GM19455 (cell line): ENCODE measurements around the gene OR8B8.
"Not testable (repeated sequence)": the region's sequence is repeated elsewhere in the genome, so short reads cannot be mapped to it uniquely, and the experiment has no call there.

ENCODE experiments used
- ATAC-seq: cut with Tn5 transposase; IDR thresholded peaks from one replicate; pipeline ENCODE4 v1.9.1; 2021; ENCODE audit not compliant: unreplicated experiment

Gene OR8B8, protein sequence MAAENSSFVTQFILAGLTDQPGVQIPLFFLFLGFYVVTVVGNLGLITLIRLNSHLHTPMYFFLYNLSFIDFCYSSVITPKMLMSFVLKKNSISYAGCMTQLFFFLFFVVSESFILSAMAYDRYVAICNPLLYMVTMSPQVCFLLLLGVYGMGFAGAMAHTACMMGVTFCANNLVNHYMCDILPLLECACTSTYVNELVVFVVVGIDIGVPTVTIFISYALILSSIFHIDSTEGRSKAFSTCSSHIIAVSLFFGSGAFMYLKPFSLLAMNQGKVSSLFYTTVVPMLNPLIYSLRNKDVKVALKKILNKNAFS

DNA sequence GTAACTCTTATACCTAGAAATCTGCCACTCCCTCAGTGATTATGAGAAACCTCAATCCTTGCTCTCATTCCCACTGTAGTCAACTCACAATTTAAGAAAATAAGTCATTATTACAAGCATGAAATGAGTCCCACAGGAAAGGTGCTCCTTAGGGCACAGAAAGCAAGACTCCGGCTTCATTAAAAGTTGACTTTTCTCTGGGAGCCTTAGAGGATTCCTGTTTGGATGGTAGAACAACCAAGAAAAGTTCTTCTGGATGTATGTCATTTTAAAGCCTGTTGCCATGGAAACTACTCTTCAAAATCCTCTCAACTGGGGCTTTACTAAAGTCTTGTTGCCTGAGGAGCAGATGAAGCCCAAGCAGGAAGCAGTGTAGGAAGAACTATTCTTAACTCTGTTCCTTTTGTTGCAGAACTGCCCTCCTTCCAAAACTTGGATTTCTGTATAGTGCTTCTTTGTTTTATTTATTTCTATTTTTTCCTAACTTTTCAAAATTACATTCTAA is at the start of gene OR8B8:
Gene OR8B8, minus strand, starts transcription at position 51 of the 505 bp plus-strand sequence. CDS start 4,611 bp downstream, outside the sequence.
- no peak for ATAC-seq

DNA sequence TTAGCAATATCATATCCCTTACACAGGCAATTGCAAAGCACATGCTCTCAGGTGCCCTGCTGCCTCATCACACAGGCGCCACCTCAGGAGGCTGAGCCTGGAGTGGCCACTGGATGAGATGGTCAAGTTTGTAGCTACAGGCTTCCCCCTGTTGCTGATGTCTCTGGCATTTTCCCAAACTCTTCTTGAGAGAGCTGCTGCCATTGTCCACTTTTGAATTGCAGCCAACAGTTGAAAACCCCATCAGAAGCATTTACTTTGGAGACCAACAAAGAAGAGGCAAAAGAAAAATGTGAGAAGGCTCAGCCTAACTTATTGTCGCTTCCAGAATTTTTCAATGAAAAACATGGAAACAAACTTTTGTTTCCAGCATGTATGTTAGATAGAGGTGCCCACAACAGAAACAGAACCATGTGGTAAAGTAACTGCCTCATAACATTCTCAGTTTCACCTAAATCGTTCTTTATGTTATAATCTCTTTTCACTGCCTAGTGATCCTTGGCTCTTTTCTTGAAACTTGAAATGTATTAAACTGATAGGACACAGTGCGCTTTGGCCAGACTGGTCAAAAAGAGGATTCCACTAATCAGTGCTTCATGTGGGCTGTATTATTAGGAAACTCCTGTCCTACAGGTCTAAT is 47.6 kb upstream of the OR8B8 start:
- no peak for ATAC-seq

DNA sequence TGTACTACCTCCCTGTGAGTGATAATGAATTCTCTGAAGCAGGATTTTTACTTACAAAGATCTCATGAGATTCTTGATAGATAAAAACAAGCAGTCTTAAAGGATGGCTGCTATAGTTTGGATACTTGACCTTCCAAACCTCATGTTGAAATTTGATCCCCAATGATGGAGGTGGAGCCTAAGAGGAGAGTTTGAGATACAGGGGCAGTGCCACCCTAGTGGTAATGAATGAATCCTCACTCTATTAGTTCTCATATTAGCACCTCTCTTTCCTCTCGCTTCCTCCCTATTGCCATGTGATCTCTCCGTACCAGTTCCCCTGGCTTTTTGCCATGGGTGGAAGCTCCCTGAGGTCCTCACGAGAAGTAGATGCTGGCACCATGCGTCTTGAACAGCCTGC is 37.9 kb upstream of the OR8B8 start:
- ATAC-seq = no peak

DNA sequence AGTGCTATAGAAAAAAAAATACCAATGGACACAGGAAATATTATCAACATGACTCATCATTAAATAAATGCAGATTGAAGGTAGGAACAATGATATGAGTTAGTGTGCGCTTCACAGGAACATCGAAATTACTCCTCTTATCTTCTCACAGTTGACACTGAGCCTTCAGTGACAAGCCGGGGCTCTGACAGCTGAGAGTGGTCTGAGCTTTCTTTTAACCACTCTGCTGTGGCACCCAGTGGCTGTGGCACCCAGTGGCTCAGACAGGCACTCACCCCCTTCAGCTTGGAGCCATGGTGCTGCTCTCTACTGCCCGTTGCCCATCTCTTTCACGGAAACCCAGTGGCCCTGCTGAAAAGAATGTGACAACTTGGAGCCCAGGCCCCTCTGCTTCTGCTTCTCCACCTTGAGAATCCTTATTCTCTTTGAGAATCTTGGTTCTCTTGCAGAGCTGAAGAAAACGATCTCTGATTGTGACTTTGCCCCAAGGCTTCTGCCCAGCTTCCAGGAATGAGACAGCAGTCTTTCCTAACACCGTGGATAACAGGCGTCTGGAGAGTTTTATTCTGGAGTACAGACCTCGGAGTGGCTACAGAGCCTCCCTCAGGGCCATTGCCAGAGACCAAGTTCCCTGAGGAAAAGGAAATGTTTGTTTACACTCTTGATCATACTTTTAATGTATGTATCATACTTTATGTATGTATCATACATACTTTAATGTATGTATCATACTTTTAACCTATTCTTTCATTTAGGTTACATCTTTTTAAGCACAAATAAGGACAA is 37.1 kb upstream of the OR8B8 start:
- no peak for ATAC-seq

DNA sequence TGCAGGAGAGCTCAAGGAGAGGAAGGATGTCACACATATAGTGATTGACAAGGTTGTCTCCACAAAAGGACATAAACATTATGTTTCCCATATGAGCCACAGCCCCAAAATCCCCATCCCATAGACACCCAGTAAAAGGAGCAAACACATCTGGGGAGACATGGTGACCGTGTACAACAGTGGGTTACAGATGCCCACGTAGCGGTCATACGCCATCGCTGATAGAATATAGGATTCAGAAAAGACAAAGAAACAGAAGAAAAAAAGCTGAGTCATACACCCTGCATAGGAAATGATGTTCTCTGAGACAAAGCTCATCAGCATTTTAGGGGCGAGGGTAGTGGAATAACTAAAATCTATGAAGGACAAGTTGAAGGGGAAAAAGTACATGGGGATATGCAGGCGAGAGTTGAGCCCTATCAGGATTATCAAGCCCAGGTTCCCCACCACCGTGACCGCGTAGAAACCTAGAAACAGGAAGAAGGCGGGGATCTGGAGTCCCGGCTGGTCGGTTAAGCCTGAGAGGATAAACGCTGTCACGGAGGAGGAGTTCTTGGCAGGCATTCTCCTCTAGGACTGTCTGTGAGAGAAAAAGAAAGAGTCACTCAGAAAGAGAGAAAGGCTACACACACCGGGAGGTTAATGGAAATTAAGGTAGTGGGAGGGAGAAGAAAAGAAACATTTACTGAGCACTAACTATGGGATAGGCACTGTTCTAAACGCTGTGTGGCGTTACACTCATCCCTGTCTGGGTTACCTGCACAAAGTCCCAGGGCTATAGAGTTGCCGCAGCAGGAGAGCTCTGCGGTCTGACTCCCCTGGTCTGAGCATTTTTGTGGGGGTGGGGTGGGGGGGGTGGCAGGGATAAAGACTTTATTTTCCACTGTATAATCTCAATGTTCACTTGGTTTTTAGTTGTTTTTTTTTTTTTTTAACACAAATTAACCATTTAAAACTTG is 36.1 kb upstream of the OR8B8 start:
- ATAC-seq = no peak

DNA sequence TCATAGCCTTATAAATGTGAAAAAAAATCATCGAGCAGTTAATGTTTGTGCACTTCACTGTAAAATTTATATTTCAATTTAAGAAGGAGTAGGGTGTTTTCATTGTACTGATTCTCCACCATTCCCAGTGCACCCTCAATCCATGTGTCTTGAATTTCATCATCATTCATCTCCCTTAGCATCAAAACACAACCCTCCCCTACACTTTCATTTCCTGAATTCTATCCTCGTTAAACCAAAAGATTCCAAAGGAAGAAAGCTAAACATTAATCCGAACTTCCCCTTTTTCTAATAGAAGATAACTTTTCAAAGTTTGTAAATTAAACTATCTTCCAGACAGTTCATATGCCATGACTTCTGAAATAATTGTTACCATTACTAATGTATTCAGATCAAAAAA is 34.1 kb upstream of the OR8B8 start:
- no peak for ATAC-seq

DNA sequence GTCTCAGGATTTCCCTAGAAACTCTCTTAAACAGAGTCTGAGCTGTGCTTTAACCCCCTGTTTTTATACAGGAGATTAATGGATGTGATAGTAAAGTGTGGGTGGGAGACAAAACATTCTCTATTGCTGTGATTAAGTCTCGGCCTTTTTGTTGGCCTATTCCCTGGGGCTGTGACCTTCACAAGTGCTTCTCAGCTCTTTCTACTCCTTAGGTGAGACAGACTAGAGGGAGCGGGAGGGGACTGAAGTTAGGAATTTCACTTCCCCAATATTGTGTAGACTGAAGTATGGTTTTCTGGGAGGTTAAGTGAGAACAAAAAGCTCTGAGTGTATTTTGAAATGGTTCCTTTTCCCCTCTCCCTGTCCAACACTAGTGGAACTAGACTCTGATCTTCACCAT is 29.8 kb upstream of the OR8B8 start:
- no peak for ATAC-seq

DNA sequence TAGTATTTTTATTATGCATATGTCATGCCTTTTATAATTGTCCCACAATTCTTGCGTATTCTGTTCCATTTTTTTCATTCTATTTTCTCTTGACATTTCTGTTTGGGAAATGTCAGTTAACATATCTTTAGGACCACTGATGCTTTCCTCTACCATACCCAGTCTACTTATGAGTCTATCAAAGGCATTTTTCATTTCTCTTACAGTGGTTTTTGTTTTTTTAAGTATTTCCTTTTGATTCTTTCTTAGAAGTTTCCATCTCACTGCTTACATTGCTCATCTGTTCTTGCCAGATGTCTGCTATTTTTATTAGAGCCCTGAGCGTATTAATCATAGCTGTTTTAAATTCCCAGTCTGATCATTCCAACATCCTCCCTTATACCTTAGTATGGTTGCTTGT is 29.3 kb upstream of the OR8B8 start:
- no peak for ATAC-seq

DNA sequence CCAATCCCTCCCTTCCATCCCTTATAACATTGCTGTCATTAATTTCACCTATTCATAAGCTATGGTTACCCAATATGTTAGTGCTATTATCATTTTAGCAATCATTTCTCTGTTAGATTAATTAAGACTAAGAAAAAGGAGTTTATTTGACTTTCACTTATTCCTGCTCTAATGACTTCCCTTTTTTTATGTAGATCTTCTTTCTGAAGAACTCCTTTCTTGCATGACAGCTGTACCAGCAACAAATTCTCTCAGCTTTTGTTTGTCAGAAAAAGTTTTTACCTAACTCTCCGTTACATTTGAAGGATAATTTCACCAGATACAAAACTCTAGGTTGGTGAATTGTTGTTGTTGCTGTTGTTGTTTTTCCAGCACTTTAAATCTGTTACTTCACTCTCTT is 28.6 kb upstream of the OR8B8 start:
- no peak for ATAC-seq

DNA sequence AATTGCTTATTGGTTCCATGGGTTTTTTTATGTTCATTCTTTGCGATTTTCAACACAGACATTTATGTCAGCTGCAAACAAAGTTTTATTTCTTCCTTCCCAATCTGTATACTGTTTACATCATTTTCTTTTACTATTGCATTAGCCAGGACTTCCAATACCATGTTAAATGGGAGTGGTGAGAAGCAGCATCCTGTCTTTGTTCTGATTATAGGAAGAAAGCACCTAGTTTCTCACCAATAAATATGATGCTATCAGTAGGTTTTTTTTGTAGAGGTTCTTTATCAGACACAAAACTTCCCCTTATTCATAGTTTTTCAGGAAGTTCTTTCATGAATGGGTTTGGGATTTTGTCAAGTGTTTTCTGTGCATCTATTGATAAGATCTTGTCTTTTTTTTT is 28.0 kb upstream of the OR8B8 start:
- ATAC-seq = no peak

DNA sequence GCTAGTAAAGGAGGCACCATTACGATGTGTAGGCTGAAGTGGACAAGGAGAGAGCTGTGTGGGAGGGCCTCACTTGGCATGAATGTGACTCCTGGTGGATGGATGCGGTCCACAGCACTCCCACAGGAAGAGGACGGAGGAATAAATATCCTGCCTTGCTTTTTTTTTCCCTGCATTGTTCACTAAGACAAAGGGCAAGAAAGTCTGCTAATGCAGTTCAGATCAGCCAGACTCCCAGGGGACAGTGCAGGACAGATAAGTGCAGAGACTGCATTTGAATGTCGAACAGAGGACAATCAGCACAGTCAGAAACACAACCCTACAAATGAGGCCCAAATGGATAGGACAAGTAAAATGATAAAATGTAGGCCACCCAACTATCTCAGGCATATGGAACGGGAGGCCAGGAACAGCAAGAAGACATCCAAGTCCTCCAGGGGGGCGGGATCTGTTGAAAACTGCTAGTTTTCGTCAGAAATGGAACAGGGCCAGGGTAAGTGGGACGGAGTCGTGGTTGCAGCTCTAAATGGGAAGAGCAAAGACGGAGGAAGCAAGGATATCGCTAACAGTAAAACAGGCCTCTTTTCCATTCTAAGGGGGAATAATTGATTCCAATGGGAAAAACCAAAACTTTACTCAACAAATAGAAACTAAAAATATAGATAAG is 25.2 kb upstream of the OR8B8 start:
- ATAC-seq = no peak

DNA sequence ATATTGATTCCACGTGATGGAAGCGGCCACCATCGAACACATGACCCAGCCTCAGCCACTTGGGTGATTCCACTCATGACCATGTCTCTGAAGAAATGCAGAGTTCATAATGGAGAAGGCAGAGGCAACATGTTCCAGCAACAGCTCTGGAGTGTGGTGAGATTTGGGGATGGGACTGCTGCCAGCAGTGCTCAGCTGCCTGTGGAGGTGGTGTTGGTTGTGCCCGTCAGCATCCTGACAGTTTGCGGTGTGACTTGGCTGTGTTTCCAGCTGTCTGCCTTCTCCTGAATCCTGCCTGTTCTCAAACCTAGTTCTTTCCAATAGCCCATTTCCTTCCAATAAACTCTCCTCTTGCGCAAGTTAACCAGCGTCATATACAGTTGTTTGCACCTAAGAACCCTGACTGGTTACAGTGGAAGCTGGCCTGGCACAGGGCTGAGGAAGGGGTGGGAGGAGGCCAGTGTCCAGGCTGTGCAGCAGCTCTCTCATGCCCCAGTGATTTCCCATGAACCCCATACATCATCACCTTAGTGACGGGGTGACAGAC is 22.0 kb upstream of the OR8B8 start:
- ATAC-seq = no peak

DNA sequence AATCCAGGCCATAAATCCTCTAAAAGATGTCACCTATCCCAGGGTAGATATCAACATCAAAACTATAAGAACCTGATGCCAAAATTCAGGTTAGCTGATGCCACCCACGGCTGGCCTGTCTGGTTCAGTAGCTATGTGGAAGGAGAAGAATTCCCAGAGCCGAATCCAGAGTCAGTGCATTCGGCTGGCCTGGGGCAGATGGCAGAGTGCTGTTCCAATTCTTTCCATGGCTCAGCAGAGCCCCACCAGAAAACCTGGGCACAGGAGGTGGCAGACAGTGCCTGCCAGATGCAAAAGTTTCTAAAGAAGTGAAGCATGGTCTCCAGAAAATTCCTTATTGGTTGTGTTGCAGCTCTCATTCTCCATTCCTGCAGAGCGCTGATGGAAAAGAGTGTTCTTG is 19.9 kb upstream of the OR8B8 start:
- no peak for ATAC-seq

DNA sequence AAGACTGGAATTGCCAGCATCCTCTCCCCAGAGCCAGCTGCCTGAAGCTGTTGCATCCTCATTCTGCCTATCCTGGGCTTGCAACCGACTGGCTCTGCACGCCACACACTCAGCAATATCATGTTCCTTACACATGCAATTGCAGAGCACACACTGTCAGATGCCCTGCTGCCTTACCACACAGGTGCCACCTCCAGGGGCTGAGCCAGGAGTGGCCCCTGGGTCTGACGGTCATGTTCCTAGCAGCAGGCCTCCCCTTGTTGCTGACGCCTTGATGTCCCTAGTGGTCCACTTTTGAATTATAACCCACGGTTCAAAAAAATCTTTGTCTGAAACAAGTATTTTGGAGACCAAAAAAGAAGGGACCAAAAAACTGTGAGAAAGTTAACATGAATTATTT is 18.5 kb upstream of the OR8B8 start:
- ATAC-seq = no peak

DNA sequence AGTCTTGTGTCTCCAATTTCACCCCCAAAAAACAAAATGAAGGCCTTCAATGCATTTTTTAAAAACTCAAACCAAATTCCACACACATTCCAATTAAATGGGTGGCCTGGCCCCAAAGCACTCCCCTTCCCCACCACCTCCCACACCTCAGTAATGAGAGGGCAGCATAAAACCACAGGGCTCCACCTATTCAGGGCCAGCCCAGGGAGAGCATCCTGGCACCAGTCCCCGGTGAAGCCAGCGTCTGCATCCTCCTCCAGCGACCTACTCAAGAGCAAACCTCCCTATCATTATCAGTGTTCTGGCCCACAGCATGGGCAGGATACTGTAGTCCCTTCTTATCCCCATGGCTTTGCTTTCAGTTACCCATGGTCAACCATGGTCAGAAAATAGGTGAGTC is 17.8 kb upstream of the OR8B8 start:
- ATAC-seq = no peak

DNA sequence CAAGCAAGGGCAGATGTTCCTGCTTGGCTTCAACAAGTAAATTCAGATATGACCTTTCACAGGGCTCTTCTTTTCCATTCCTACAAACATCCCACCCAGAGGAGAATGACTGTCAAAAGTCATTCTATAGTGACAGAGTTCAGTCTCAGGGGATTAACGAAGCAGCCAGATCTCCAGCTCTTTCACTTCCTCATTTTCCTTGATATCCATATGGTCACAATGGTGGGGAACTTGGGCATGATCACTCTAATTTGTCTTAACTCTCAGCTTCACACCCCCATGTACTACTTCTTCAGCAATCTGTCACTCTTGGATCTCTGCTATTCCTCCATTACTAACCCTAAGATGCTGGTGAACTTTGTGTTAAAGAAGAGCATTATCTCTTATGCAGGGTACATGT is 15.0 kb upstream of the OR8B8 start:
- no peak for ATAC-seq

DNA sequence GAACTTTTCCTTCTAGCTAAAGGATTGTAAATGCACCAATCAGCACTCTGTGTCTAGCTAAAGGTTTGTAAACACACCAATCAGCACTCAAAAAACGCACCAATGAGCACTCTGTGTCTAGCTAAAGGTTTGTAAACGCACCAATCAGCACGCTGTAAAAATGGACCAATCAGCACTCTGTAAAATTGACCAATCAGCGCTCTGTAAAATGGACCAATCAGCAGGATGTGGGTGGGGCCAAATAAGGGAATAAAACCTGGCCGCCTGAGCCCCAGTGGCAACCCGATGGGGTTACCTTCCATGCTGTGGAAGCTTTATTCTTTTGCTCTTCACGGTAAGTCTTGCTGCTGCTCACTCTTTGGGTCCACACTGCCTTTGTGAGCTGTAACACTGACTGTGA is 13.9 kb upstream of the OR8B8 start:
- not testable (repeated sequence) for ATAC-seq

DNA sequence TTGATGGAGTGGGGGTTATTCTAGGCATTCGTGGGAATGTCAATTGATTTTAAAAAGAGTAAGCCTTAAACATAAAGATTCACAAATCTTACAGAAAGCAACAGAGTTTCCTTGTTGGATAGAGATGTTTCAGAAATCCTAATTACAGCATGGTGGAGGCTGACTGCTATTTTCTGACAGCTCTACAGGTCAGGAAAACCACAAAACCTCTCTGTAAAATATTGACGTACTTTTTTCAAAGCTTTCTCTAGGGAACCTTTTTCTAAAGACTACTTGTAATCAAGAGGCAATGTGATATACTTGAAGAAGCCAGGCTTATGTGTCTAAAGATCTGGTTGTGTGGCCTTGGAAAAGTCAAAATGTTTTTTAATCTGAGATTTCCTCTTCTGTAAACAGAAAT is 9.1 kb upstream of the OR8B8 start:
- no peak for ATAC-seq

DNA sequence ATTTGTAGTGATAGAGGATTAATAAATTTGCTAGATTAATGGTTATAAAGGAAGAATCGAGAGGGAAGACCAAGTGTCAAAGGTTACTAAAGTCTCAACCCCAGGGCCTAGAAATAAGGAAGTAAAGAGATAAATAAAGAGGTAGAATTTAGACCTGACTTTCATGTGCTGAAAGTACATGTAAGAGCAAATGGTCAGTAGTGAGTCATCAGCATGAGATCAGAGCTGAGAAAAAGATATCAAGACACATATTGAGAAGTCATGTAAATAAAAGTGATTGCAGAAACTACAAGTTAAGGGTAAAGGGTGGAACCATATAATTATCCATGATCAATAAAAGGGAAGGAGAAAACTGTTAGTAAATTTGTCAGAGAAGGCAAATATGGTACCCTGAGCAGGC is 1.4 kb upstream of the OR8B8 start:
- ATAC-seq = no peak

DNA sequence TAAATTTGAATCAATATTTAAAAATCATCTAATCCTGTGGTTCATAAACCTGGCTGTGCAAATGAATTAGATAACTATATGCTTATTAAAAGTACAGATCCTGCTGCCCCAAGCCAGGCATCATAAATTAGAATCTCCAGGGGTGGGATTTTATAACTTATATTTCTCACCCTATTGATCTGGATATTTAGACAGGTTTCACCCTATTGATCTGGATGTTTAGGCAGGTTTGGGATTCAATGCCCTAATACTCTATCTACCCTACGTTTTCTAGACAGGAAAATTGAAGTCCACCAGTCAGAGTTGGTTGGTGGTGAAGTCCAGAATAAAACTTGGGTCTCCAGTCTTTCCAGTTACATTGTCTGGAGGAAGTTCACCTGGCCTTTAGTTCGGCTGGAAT is 2.6 kb downstream of the OR8B8 start:
- no peak for ATAC-seq
